ENCODE results near the gene CELF2.

The CELF2 gene

DNA sequence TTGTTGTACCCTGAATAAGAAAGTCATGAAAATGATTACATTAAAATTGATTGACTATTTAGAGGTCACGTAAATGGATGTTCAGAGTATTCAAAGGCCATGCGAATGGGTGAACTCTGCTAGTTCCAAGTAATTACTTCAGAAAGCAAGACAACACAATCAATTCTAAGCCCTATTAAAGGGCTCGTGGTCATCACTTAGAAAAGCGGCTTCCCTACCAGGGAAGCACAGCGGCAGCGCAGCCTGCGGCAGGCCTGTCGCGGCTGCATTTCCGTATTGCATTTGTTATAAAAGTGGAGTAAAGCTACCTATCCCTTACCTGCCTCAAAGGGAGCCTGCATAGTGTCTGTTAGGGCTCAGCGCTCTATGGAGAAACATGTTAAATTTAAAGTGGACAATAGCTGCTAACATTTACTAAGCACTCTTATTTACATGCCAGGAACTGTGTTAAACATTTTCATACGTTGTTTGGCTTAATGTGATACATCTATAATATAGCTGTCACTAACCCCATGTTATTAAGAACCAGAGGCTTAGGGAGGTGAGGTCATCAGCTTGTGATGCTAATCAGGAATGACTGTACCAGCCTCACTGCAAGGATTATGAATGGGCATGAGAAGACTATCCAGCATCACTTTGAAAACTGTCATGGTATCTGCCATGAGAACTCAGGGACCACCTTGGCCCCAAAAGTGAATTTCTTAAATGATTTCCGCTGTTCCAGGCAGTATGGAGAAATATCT lies 187.5 kb downstream of the CELF2 start:
- DNase-seq: no peak

DNA sequence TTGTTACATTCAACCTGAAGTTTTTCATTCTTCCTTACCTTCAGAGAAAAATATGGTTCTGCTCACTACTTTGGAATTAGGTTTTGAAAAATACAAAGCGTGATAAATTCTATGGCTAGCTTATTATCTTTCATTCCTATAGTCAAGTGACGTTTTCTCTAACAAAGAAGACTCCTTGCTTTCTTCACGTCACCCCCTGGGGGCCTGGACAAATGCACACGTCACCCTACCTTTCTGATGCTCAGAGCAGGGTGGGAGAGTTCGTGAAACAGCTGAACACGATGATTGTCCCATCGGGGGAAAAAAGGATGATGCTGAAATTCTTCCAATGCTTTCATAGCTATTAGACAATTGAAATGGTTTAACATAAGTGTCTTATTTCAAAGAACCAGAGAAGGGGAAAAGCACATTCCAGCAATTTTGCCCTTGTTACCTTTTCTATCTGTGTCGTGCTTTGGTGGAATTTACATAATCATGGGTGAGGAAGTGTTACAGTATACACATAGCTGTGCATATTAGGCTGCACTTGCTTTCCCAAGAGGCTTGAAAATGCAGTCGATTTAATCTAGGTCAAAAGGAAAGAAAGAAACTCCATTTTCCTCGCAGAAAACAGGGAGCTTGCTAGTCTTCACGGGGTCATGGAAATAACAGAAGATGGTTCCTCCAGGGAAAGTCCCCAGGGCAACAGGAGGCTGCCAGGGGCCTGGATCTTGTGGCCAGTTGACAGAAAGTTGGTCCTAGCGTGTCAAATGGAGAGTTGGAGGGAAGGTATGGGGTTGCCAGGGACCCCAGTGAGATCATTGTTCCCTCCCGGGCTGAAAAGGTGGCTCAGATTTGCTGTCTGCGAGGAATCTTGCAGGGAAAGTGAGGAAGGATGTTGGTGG lies 189.2 kb downstream of the CELF2 start:
- no peak for DNase-seq

DNA sequence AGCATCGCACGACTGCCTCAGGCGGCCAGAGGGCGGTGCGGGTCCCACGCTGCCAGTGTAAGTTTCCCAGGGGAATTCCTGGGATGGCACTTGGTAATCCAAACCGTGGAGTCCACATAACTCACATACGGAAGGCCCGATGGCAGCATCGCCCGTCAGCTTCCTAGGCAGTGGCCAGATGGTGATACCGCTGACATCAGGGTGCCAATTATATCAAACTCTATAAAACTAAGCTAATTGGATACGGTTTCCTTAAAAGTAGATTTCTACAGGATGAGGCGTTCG lies 189.8 kb downstream of the CELF2 start:
- no peak for DNase-seq

DNA sequence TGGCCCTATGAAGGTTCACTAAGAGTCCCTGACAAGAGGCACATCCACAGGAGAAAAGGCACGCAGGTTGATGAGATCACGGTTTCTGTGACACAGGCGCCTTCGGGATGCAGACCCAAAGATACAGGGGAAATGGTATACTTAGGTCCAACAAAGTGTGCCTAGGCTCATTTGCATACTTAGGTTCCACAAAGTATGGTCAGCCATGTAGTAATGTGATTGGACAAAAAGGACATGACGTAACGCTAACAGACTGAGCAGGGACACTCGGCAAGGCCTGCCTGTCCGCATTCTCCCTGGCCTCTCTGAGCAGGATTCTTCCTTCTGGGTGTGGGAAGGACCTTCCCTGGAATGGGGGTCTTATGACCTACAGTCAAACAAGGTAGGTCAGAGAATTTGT lies 190.6 kb downstream of the CELF2 start:
- no peak for DNase-seq

DNA sequence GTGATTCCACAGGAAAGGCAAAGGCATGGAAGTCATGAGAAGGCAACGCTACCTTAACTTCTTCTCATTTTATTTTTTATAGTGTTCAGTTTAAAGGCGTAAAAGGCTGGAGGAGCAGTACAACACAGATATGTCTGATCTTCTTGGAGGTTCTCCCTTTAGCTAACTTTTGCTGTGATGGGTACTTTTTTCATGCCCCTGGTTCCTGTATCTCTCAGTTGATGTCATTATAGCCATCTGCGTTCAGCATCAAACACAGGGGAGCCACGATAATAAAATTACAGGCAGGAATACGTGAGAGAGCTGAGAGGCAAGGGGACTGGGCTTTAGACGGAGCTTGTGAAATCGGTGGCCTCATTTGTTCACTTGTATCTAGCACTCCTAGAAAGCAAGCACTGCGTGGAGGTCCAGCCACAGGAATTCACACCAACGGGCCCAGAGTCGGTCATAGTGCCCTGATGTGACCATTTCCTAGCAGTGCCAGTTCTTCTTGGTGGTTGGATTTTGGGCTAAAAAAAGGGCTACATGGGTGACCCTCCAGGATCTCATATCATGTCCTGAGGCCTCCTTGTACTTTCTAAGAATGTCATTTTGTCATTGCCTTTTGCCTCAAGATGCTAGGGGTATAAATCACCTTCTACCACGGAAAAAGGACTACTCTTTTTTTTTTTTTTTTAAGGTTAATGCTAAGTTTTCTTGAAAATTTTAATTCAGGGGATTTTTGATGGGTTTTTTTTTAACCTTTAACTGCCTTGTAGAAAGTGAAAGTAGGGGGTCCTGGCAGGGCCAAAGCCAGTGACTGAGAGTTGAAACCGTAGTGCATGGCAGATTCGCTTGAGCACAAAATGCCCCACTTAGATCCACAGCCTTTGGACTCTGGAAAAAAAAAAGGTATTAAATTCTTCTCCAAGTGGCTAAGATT lies 191.5 kb downstream of the CELF2 start:
- DNase-seq: peak; percentile 54

DNA sequence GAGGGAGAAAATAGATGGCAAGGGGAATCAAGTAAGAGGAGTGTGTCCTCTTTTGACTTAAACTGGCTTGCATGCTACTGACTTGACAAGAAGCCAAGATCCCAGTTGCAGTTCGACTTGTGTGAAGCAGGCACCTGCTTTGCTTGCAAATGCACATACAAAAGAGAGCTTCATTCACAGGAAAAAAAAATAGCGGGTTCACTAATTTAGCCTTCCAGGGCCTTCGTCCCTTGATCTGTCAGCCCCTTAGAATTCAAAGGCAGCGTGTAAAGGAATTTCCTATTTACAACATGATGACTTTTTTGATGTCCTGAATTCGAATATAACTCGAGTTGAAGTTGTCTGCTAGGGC lies 192.1 kb downstream of the CELF2 start:
- no peak for DNase-seq

DNA sequence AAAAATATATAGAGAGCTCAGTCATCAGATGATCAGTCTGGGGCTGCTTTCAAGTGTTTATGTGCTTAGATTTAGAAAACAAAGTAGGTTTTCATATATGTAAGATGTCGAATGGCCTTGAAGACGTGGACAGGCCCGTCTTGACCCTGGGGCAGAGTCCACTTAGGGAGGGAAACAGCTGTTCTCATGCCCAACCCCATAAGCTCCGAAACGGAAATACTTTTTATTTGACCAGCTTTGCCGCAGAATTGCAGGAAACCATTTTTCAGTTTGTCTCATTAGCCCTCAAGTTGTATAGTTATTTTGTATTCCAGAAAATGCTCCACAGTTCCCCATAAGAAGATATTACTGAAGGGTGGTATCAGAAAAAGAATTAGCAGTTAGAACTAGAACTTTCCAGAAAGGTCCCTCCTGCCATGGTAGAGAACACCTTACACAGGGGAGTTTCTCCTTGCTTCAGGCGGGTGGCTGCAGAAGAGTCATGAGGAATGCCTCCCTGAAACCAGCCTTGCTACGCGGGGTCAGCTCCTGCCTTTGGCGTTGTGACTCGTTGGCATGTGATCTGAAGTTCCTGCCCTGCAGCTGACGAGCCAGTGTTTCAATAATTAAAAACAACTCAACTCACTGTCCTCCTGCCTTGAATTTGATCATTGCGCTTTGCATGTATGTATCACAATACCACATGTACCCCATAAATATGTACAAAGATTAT lies 192.7 kb downstream of the CELF2 start:
- no peak for DNase-seq

DNA sequence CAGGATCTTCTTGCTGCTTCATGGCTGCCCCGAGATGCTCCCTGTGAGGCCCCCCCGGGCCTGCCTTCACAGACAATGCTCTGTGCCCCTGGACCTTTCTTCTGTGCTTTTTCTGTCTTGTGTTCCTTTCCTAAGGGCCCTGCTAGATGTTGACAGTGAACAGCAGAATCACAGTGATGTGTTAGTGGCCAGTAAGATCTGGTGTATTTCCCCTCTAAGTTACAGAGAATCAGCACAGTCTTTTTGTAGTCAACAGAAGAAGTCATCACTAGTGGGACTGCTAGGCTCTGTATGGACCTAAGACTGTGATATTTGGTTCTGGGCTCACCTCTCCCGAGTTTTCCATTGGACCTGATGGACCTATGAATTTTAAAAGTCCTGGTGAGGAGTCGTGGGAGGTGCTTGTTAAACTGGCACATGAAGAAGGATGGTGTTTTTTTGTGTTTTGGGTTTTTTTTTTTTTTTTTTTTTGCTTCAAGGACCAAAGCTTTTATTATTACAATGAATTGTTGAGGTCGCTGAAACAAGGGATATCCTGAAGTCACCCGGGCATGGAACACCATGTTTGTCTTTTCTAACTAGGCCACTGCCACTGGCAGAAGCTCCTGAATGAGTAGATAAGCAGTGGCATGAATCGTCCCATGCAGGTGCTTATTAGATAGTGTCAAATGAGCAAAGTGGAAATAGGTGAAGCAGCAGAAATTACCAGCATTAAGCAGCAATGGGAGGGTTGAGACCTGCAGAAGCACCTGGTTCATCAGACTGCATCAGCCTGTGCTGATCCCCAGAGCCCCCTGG lies 194.8 kb downstream of the CELF2 start:
- DNase-seq: no peak

DNA sequence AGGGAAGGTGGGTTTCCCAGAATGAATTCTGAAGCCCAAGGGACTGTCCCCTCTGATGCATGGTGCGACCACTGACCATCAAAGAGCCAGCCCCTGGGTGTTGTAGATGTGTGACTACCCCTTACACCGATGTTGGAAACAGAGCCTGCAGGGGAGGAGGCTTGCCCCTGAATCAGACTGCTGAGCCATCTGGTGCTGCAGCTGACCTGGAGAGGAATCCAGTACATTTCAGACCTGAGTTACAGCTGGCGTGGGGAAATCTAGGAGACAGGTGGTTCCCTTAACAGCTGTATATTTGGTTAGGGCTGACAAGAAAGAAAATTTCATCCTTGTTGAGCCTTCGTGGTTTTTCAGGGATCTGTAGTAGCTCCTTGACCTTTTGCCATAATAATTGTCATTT lies 195.5 kb downstream of the CELF2 start:
- DNase-seq: no peak

DNA sequence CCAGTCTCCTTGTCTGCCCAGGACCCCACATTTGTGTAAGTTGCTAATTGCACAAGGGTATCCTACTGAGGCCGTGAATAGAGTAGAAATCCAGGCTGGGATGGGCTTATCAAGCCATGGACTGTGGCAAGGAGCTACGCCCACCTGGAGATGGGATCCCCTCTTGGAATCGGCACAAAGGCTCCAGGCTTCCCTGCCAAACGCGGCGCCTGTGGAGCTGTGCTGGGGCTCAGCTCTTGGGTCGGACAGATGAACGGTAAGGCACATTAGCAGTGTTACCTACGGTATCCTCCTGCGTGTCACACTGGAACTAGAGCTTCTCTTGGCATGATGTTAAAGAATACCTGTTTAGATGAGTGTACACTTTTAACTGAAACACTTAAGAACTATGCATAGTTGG lies 196.7 kb downstream of the CELF2 start:
- DNase-seq: no peak

DNA sequence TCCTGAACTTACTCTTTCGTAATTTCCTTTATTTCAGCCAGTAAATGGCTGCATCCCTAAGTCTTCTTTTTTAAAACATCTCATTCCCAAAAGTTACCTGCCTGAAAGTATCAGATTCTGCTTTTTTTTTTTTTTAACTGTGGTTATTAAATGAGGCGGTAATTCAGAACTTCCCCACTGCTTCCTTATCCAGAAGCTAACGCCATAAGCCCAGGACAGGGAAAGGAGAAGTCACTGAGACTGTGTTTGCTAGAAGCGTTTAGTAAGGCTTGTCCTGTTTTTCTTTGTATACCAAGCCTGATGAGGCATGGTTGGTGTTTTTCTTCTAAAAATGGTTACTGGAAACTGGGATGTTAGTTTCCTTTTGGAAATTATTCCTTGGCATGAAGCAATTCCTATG lies 197.8 kb downstream of the CELF2 start:
- DNase-seq: no peak

DNA sequence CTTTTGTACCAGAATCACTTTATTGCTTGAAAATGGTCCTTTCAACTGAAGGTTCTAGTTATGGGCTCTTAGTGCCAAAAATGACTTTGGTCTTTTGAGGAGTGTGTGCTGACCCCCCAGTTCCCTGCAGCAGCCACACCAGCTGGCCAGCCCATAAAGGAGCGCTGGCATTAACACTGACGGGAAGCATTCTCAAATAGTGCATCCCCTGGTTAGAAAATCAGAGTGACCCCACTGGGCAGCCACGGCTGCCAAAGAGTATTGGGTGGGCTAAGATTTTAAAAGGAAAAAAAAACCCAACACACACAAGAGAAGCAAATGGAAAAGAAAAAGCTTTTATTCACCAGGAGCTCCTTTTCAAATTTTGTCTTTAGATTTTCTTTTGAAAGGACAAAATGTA lies 199.8 kb downstream of the CELF2 start:
- DNase-seq: no peak

DNA sequence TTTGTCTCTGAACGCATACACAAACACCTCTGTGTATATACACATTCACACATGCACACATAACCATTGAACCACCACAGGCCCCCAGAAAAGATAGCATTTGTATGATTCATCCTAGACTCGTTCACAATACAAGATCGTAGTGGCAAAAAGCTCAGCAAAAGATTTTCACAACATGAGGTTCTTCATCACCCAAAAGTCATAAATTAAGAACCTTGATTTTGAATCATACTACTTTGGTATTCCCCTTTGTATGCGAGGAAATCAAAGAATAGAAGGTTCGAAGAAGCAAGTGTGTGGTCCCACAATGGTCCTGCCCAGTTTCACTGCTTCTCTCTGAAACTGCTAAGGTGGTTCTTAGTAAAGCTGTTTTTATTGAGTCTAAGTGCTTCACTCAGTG lies 200.7 kb downstream of the CELF2 start:
- no peak for DNase-seq

DNA sequence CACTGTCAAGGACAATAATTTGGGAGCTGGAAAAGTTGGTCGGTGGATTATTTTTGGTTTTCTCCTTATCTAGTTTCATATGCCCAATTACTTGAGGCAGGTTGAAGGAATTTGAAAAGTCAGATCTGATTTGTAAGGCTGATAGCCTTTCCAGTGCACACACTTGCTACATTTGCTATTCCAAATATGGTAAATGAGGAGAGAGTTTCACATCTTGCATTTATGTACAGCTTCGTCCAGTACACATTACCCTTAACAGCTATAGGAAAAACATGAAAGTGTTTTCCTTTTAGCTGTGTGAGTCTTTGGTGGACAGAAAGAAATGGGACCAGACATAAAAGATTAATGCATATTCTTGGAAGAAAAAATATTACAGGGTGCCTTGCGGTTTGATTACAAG lies 201.8 kb downstream of the CELF2 start:
- no peak for DNase-seq

DNA sequence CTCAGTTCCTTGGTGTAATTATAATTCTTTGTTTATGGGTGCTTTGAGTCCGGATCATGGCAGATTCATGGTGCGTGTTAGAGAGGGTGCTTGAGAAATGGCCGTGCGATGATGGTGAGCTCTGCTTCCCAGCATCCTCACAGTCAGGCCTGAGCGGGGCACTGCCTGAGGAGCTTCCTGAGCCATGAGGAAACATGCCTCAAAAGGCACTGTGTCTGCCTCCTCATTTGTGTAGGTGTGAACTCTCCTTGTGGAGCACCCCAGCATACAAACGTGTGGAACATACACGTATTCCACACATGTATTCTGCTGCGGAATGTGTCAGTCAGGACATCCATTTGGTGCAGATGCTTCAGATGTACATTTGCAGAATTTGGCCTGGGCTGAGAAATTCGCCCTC lies 205.4 kb downstream of the CELF2 start:
- DNase-seq: no peak

DNA sequence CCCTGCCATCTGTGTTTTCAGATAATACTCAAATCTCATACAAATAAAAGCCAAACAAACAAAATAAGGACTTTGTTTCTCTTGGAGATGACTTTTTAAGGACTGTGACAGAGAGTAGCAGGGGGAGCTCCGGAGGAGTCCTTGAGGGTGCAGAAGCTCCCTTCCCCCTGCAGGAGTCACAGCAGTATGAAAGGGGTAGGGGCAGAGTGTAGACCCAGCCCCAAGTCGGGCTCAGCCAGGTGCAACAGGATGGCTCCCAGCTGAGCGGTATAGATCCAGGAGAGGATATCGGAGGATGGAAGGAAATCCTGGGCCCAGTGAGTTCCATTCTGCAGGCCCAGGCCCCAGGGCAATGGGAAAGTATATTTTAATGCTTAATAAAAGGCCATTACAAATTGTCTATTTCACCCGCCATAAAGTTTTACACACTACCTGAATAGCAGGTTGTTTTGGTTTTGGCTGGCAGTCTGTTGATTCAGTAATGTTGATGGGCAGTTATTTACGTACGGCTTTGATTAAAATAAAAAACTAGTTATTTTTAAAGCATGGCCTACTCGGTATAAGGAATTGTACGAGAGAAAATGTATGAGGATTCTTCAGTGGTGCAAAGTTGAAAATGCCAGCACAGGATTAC lies 206.0 kb downstream of the CELF2 start:
- DNase-seq: no peak

DNA sequence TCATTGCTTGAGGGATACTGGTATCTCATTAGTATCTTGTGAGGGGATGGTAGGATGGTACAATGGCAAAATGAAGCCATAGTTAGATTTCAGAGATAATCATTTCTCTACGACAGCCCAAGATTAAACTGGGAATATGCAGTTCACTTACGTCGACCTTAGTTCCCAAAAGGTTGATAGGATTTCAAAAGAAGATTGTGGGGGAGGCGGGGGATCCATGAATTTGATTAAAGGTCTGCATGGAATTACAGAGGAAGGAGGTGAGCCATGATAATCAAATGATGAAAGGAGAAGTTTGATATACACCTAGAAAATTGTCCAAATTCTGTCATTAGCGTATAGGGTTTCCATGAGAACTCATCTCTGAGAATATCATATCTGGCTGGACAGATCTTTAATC lies 206.6 kb downstream of the CELF2 start:
- DNase-seq: no peak

DNA sequence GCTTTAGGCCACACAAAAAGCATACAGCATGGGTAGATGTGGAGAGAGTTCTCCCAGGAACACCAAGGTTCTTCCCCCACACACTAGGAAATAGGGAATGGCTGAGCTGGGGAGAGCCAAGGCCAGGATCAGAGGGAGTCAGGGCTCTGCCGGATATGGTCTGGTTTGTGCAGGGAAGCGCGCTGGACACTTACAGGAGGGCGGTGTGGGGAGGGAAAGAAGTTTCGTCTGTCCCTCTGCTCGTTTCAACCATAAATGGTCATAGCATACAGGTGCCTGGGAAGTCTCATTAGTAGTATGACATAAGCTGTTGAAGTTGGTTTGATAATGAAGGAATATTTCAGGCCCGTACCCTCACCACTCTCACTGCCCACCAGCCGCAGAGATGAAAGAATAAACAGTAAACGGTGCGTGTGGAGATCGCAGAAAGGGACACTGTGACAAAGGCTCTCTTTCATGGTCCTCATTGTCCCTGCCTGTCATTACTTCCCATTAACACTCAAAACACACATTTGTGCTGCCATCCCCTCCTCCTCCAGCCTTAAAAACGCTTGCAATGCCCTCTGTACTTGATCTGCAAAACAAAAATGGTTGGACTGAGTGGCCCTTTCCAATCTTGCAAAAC lies 207.2 kb downstream of the CELF2 start:
- DNase-seq: no peak

DNA sequence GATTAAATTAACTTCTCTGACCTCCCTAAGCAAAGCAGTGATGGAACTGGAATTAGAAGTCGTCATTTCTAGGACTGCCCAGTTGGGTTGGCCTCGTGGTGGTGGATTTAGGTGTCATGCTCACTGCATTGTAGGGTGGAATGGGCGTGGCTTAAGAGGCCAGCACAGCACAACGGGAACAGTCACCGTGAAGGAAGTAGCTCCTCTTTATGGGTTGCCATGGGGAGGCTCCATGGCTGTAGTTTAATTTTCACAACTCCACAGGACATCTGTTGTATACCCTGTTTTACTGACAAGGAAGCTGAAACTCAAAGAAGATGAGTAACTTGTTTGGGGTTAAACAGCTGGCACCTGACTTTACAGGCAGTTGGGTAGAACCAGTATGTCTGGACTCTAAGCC lies 208.3 kb downstream of the CELF2 start:
- peak; percentile 72 for DNase-seq

DNA sequence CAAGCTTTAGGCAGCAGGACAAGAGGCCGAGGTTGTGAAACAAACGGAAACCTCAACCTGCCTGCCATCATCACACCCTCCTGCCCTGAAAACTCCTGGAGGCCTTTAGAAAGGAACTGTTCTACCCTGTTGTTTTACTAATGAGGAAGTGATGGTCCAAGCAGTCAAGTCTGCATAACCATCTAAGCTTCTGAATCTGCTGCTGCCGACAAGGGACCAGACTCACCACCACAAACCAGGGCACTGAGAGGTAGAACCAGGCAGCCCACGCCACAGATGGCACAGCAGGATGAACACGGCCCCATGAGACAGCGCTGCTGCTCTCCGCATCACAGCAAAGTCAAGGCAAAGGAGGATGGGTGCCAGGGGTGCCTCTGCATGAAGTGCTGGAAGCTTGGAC lies 209.4 kb downstream of the CELF2 start:
- DNase-seq: no peak

DNA sequence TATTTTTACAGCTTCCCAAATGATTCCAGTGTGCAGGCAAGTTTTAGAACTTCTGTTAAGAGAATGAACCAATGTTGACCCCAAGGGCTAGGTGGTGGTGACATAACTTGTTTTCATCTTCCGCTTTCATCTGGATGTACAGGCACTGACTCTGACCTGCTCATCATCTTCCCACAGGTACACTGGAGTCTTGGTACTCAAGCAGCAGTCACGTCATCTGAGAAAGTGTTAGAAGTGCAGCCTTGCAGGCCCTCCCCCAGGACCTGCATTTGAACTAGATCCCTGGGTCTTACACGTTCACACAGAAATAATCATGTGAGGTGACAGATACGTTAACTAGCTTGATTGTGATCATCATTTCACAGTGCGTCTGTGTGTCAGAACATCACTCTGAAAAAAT lies 212.2 kb downstream of the CELF2 start:
- DNase-seq: no peak

Measured in CD4-positive, alpha-beta T cell treated with Interleukin-17A for 1 hour (primary cell).